Neutrophil (primary cell): Measurements from ENCODE around the gene EFCAB6.

Experiments used
- H3K27ac ChIP-seq: fragments of 200-600 bp; sonication (generic); 2 replicates; pipeline ENCODE4 v1.5.1; 2016; ENCODE audit warnings: mild to moderate bottlenecking, moderate library complexity
- H3K27me3 ChIP-seq: fragments of 200-600 bp; sonication (generic); 2 replicates; pipeline ENCODE4 v1.6.0; 2016; ENCODE audit warnings: mild to moderate bottlenecking
- H3K36me3 ChIP-seq: fragments of 200-600 bp; sonication (generic); 2 replicates; pipeline ENCODE4 v1.5.1; 2017
- H3K4me1 ChIP-seq, 2 experiments: fragments of 200-600 bp in 1 of 2; sonication (generic) in 1 of 2; 1 replicate in 1 of 2; 2 replicates in 1 of 2; pipeline versions ENCODE4 v1.5.1 to v1.6.1; 2013 to 2016; ENCODE audit warnings: low read depth in 1 of 2, low read length in 1 of 2, mild to moderate bottlenecking in 1 of 2, moderate library complexity in 1 of 2; ENCODE audit not compliant: control insufficient read depth in 1 of 2, insufficient read depth in 1 of 2
- H3K4me3 ChIP-seq, 2 experiments: fragments of 200-600 bp in 1 of 2; sonication (generic) in 1 of 2; 1 replicate in 1 of 2; 2 replicates in 1 of 2; pipeline ENCODE4 v1.5.1; 2013 to 2016; ENCODE audit warnings: low read depth in 1 of 2, low read length in 1 of 2, mild to moderate bottlenecking in 1 of 2, moderate library complexity in 1 of 2
- H3K9me3 ChIP-seq: fragments of 200-600 bp; sonication (generic); 2 replicates; pipeline ENCODE4 v1.5.1; 2016
- TF ChIP-seq, protein P1 (sequence below): fragments of 200-600 bp; sonication (generic); IDR thresholded peaks from 2 replicates; pipeline ENCODE4 v1.5.1; 2016; ENCODE audit warnings: antibody characterized with exemption

Gene EFCAB6

DNA sequence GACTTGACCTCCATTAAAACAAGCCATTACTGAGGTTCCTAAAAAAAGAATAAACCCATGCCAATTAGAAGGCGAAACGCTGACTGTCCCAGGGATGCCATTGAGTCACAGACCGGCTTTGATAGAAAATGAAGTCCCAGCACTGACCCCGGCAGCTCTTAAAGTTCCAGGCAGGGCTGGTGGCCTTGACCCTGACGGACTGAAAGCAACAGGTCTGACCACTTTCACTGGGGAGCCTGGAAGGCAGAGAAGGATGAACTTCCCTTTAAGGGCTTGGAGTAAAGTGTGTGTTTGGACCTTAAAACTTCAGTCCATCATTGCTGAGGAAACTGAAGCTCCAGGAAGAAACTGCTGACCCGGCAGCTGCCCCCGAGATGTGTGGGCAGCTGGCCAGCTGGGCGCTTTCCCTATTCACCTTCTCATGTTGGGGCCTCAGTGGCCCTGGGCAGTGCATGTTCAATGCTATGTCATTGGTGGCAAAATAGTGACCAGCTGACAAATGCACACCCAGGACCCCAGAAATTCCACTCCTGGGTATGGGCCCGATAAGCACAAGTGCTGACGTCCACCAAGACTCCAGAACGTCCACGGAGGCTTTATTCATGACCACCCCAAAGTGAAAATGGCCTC, 18.9 kb upstream of the EFCAB6 start:
- H3K9me3 ChIP-seq: no peaks in the 10 kb centered on the region
- H3K4me1 ChIP-seq: no peaks in the 10 kb centered on the region
- no peak overlapping the region for H3K4me3 ChIP-seq
- TF ChIP-seq, protein P1, sequence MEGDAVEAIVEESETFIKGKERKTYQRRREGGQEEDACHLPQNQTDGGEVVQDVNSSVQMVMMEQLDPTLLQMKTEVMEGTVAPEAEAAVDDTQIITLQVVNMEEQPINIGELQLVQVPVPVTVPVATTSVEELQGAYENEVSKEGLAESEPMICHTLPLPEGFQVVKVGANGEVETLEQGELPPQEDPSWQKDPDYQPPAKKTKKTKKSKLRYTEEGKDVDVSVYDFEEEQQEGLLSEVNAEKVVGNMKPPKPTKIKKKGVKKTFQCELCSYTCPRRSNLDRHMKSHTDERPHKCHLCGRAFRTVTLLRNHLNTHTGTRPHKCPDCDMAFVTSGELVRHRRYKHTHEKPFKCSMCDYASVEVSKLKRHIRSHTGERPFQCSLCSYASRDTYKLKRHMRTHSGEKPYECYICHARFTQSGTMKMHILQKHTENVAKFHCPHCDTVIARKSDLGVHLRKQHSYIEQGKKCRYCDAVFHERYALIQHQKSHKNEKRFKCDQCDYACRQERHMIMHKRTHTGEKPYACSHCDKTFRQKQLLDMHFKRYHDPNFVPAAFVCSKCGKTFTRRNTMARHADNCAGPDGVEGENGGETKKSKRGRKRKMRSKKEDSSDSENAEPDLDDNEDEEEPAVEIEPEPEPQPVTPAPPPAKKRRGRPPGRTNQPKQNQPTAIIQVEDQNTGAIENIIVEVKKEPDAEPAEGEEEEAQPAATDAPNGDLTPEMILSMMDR: no peak
- no peak overlapping the region for H3K27ac ChIP-seq
- H3K36me3 ChIP-seq: no peaks in the 10 kb centered on the region
- H3K27me3 ChIP-seq: no peaks in the 10 kb centered on the region

DNA sequence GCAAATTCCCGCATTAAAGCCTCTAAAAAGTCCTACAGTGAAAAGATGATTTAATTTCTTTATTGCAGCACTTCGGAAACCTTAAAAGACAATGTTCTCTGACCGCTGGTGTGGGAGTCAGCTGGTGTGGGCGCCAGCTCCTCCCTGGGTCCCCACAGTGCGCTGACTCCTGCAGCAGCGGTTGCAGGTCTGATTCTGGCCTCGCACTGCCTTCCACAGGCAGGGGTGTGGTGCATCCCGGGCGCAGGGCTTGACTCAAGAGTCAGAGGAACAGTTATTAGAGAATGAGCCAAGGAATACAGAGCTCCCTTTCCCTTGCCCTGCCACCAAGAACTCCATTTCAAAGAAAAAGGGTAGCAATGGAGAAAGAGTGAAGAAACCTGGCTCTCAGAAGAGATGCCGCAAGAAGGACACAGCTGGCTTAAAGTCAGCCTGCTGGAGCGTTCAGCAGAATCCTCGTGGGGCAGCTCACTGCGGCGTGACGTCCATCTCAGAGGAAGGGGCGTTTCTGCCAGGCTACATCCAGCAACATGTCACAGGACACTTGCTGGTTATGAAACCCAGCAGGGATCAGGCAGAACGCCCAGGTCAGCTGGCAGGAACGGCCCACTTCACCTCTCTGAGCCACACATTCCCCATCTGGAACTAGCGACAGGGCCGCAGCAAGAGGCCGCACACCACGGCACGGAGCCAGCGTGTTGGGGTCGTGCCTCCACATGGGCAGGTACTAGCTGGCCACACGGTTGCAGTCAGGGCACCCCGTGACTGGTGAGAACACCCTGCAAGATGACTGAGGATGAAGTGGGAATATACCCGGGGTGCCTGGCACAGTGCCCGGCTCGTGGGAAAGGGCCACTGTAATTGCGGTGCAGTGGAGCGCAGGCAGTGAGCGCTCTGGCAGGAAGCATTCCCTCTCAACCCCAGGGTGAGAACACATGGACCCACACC, 18.1 kb upstream of the EFCAB6 start:
- H3K36me3 ChIP-seq: no peaks in the 10 kb centered on the region
- H3K9me3 ChIP-seq: no peaks in the 10 kb centered on the region
- H3K4me1 ChIP-seq: no peaks in the 10 kb centered on the region
- TF ChIP-seq, protein P1: no peak
- H3K4me3 ChIP-seq: no peak overlapping the region
- no peaks in the 10 kb centered on the region for H3K27me3 ChIP-seq
- H3K27ac ChIP-seq: no peak overlapping the region

DNA sequence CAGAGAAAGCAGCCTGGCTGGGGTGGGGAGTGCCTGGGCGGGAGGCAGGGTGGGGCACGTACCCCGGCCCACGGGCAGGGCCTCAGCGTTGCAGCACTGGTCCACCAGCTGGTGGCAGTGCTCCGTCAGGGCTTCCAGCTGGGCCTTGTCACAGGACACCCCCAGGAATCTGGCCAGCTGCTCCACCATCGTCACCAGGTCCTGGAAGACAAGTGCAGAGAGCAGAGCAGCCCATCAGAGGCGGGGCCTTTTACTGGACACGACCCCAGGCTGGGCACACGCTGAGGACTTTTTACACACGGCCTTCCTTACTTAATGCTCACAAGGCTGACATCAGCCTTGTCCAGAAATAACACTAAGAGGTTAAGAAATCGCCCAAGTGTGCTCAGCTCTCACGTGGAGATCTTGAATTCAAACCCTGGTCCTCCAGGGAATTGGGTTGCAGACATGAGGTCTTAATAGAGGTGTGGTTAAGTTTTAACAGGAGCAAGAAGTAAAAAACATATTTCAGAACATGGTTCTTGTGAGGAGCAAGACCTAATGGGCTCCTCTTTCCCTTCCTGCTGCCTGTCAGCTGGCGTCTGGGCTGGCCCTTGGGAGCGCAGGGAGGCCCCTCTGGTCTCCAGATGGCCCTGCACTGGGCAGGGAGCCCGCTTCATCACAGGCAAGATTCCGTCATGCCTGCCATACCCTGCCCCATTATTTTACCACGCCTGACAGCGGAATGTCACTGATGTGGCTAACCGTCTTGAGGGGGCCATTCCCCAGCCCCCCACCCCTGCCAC, 17.1 kb upstream of the EFCAB6 start:
- TF ChIP-seq, protein P1: no peak
- Histone ChIP-seq H3K4me3 (no peak overlapping the region), H3K4me1 (no peaks in the 10 kb centered on the region), H3K36me3 (no peaks in the 10 kb centered on the region), H3K27me3 (no peaks in the 10 kb centered on the region), H3K27ac (no peak overlapping the region), H3K9me3 (no peaks in the 10 kb centered on the region)

DNA sequence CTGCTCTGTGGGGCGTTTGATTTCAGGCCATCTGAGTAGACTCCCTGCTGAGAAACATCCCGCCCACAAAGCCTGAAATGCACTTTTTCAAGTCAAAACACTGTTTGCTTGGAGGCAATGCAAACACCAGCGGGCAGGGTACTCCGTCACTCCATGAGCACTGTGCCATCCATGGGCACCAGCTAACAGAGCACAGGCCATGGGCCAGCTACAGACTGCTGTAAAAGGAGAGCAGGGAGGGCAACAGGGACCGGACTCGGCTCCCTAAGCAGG, 16.6 kb upstream of the EFCAB6 start:
- TF ChIP-seq, protein P1: no peak
- Histone ChIP-seq H3K4me3 (no peak overlapping the region), H3K4me1 (no peaks in the 10 kb centered on the region), H3K9me3 (no peaks in the 10 kb centered on the region), H3K27me3 (no peaks in the 10 kb centered on the region), H3K27ac (no peak overlapping the region), H3K36me3 (no peaks in the 10 kb centered on the region)

DNA sequence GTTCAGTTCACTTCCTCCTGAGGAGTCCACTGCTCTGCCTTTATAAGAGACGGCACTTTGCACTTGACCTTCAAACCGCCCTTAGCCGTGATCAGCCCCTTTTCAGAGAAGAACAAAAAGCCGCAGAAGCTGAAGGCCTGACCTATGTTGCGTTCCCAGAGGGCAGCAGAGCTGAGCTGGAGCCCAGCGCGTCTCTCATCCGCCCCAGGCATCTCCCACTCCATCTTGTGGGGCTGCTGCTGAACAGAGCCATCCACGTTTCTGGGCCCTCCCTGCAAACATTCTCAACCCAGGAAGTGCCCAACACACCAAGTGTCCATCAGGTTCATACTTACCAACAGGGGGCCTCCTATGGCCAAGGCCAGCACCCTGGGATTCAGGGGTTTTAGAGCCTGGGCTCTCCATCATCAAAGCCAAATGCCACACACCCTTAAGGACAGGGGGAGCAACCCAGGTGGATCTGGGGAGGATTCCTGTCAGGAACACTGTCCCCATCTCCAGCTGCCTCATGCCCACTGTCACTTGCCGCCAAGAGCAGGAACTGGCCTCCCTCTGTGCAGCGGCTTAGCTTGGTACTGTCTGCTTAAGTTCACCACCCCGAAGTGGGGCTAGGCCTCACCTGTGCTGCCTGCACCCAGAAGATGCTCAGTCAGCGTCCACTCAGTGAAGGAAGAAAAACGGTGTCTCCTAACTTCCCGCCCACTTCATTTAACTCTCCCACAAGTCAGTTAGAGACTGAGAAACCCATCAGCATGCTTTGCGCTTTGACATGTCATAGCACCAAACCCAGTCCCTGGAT, 16.0 kb upstream of the EFCAB6 start:
- H3K36me3 ChIP-seq: no peaks in the 10 kb centered on the region
- no peaks in the 10 kb centered on the region for H3K4me1 ChIP-seq
- no peak overlapping the region for H3K27ac ChIP-seq
- H3K27me3 ChIP-seq: no peaks in the 10 kb centered on the region
- H3K4me3 ChIP-seq: no peak overlapping the region
- TF ChIP-seq, protein P1: no peak
- H3K9me3 ChIP-seq: no peaks in the 10 kb centered on the region
